Right lobe of liver (tissue), 6 donors: ENCODE data around the gene RAB3A. TPM values are rescaled to one million over a fixed set of nuclear protein-coding genes. Genes with fewer than 3 reads are reported as not detected.

Experiments
- ATAC-seq, 4 donors: fragments of 200-7000 bp; cut with Tn5 transposase; one replicate each; pipeline ENCODE4 v1.9.1; 2020; ENCODE audit warnings: mild to moderate bottlenecking in 4 of 4, moderate library complexity in 4 of 4
- DNase-seq, 3 donors: peaks; one replicate each; pipeline ENCODE4 v3.0.0-alpha.2; 2020
- H3K27ac ChIP-seq, 3 donors: fragments of 200-600 bp; one replicate each; pipeline ENCODE4 v1.8.0; 2022
- H3K27me3 ChIP-seq, 2 donors: fragments of 200-600 bp; one replicate each; pipeline ENCODE4 v1.8.0; 2022
- H3K36me3 ChIP-seq, 4 donors: fragments of 200-600 bp; sonication (generic) in 1 of 4; one replicate each; pipeline versions ENCODE4 v1.5.1 to v1.8.0; 2017 to 2022; ENCODE audit warnings: control low read depth in 1 of 4
- H3K4me1 ChIP-seq, 4 donors: fragments of 200-600 bp; sonication (generic) in 1 of 4; one replicate each; pipeline versions ENCODE4 v1.5.1 to v1.8.0; 2017 to 2022; ENCODE audit warnings: control low read depth in 1 of 4
- H3K4me3 ChIP-seq, 3 donors: fragments of 200-600 bp; one replicate each; pipeline ENCODE4 v1.8.0; 2022
- H3K9me3 ChIP-seq, 4 donors: fragments of 200-600 bp; sonication (generic) in 1 of 4; one replicate each; pipeline versions ENCODE4 v1.5.1 to v1.8.0; 2017 to 2022; ENCODE audit warnings: control low read depth in 1 of 4
- CTCF ChIP-seq, 4 donors: fragments of 200-600 bp in 3 of 4; fragments of 450-650 bp in 1 of 4; IDR thresholded peaks; one replicate each; pipeline versions ENCODE4 v1.5.1 to v1.8.0; 2016 to 2022; ENCODE audit warnings: antibody characterized with exemption in 4 of 4, mild to moderate bottlenecking in 2 of 4
- POLR2A ChIP-seq: fragments of 450-650 bp; IDR thresholded peaks from one replicate; pipeline ENCODE4 v1.6.1; 2017; ENCODE audit warnings: antibody characterized with exemption, mild to moderate bottlenecking
- WGBS: methylation state at CpG from one replicate; pipeline ENCODE4 v1.1.6; 2018; ENCODE audit warnings: low coverage, low lambda C conversion rate; ENCODE audit not compliant: insufficient coverage; ENCODE audit errors: missing lambda C conversion rate; 5-methylcytosine and 5-hydroxymethylcytosine counted together
- intact Hi-C, 2 donors: fragments of 100-400 bp; cut with DNase I; formaldehyde crosslinking; loops; one replicate each; pipeline versions ENCODE4 v1.11.2 to v1.14.1; 2022
- total RNA-seq, 6 experiments: library from RNA; depleted of rRNA in 2 of 6; stranded (reverse); fragments of >200 nt in 2 of 6; fragmentation: NEBNext Ultra II Directional in 3 of 6; extraction: Animal tissue kit (Norgen Biotek cat#: 25700) in 3 of 6; gene quantifications; one replicate each; pipeline versions ENCODE4 v1.1.0 to v1.2.4, GENCODE V29; 2016 to 2023
- donor health status: DM: no; HTN: yes; CAD: no.
- donor health status: DM: no; HTN: no; CAD: no.
- donor health status: DM: no; HTN: no; CAD: no.
- donor health status: DM: no; HTN: yes; CAD: no.
- donor health status: DM: no; HTN: yes; CAD: no.

The RAB3A gene
- total RNA-seq, 6 experiments from 2014 or later = 0.81 to 2.6 (median 1.4) TPM

DNA sequence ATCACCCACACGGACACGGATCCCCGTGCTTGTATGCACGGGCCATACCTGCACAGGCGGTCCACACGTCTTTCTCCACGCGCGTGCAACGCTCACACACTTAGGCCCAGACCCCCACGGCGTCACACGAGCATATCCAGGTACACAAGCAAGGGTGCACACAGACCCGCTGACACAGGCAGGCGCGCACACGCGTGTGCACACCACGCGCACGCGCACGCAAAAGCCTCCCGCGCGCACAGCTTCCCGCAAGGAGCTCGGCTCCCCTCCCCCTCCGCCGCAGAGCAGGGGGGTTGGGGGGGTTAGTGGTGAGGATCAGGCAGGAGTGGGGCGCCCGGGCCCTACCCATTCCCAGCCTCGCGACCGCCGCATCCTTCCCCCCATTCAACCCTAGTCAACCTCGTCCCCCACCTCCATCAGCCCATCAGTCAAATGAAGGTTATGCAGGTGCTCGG is 407 bp downstream of the RAB3A start:
- intact Hi-C loops = no loop called here
- DNase-seq (peak in 2 of 3 donors; percentile 68 to 77), ATAC-seq (peak in 3 of 4 donors; percentile 0 to 4 (median 1))
- H3K4me3 ChIP-seq = peak overlapping the region; percentile 58 to 75 (median 71)
- H3K27ac ChIP-seq = peak overlapping the region in 2 of 3 donors; percentile 27 to 64
- H3K36me3 ChIP-seq = peaks cover 0 to 7% (median 1%) of the 10 kb centered on the region in 4 donors
- H3K4me1 ChIP-seq = peaks cover 0 to 8% (median 0%) of the 10 kb centered on the region in 4 donors
- TF ChIP-seq CTCF (IDR thresholded peaks at IDR 0.05) = no peak
- TF ChIP-seq POLR2A = no peak
- WGBS = 0% methylated on average over 13 of the region's 38 CpGs
- no peaks in the 10 kb centered on the region for H3K9me3 ChIP-seq
- H3K27me3 ChIP-seq = no peaks in the 10 kb centered on the region

GRCh38 chr19:18202778-18203407 is 949 bp downstream of the RAB3A start:
- ATAC-seq (no peak), DNase-seq (peak in 2 of 3 donors; percentile 46 to 64)

GRCh38 chr19:18202397-18202777 is 1.5 kb downstream of the RAB3A start:
- TF ChIP-seq CTCF (IDR thresholded peaks at IDR 0.05) (no peak), POLR2A (no peak)
- peaks cover 0 to 7% (median 1%) of the 10 kb centered on the region in 4 donors for H3K36me3 ChIP-seq
- intact Hi-C loops = no loop called here
- DNase-seq = no peak
- H3K27me3 ChIP-seq = no peaks in the 10 kb centered on the region
- 58% methylated on average over 2 of the region's 24 CpGs for WGBS
- H3K27ac ChIP-seq = no peak overlapping the region
- no peak overlapping the region for H3K4me3 ChIP-seq
- ATAC-seq = no peak
- H3K4me1 ChIP-seq = peaks cover 0 to 8% (median 0%) of the 10 kb centered on the region in 4 donors
- no peaks in the 10 kb centered on the region for H3K9me3 ChIP-seq

More at GRCh38 chr19:18202778-18203407, 949 bp downstream of the RAB3A start:
- peaks cover 0 to 8% (median 0%) of the 10 kb centered on the region in 4 donors for H3K4me1 ChIP-seq
- peak in 2 of 4 donors; percentile 16 to 26 for TF ChIP-seq CTCF (IDR thresholded peaks at IDR 0.05)
- no peak for TF ChIP-seq POLR2A
- peaks cover 0 to 7% (median 1%) of the 10 kb centered on the region in 4 donors for H3K36me3 ChIP-seq
- intact Hi-C loops = no loop called here
- H3K27ac ChIP-seq = peak overlapping the region in 1 of 3 donors; percentile 64
- WGBS = 0% methylated on average over 1 of the region's 32 CpGs
- peak overlapping the region; percentile 58 to 75 (median 71) for H3K4me3 ChIP-seq
- H3K27me3 ChIP-seq = no peaks in the 10 kb centered on the region
- no peaks in the 10 kb centered on the region for H3K9me3 ChIP-seq

- Histone ChIP-seq H3K36me3 (peaks cover 0 to 7% (median 1%) of the 10 kb centered on the region in 4 donors), H3K4me3 (no peak overlapping the region), H3K27me3 (no peaks in the 10 kb centered on the region), H3K27ac (no peak overlapping the region), H3K4me1 (peaks cover 0 to 14% (median 2%) of the 10 kb centered on the region in 4 donors), H3K9me3 (no peaks in the 10 kb centered on the region)
- ATAC-seq = no peak
- intact Hi-C loops = no loop called here
- TF ChIP-seq POLR2A (no peak), CTCF (IDR thresholded peaks at IDR 0.05) (no peak)
- WGBS = 92% methylated on average over 3 of the region's 6 CpGs
- no peak for DNase-seq
Observed at GRCh38 chr19:18198374-18198773, 5.5 kb downstream of the RAB3A start.
